Measurements from ENCODE around the gene FMNL1. TPM values are rescaled to one million over a fixed set of nuclear protein-coding genes. Genes with fewer than 3 reads are reported as not detected.

The FMNL1 gene
- total and polyA plus RNA-seq, 10 of the 15 experiments (the other 5 are each of a cell fraction or from before 2014, with no cell fraction given): 3.3 to 108 (median 19.5) TPM

DNA sequence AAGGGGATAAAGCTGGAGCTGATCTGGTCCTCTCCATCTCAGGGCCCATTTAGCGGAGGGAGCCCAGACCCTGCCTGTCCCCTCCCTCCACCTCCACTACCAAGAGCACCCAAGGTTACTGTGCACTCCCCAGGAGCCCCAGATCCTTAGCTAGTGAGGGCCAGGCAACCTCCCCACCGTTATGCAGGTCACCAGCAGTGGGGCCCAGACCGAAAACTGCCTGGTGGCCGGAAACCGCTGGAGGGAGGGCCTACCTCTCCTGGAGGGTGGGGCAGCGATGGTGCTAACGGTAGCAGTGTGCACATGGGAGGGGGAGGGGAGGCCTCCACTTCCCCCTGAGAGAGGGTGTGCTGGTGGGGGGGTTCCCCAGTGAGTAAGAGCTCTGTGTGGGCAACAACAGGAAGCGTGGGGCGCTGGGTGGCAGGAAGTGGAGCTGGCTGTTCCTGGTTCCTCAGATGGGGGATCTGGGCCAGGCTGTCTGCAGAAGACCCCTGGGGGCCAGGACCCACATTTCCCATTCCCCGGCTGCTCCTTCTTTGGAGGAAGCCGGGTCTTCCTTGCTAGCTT, 4.4 kb downstream of the FMNL1 start (continued):
- TF ChIP-seq, protein P1, sequence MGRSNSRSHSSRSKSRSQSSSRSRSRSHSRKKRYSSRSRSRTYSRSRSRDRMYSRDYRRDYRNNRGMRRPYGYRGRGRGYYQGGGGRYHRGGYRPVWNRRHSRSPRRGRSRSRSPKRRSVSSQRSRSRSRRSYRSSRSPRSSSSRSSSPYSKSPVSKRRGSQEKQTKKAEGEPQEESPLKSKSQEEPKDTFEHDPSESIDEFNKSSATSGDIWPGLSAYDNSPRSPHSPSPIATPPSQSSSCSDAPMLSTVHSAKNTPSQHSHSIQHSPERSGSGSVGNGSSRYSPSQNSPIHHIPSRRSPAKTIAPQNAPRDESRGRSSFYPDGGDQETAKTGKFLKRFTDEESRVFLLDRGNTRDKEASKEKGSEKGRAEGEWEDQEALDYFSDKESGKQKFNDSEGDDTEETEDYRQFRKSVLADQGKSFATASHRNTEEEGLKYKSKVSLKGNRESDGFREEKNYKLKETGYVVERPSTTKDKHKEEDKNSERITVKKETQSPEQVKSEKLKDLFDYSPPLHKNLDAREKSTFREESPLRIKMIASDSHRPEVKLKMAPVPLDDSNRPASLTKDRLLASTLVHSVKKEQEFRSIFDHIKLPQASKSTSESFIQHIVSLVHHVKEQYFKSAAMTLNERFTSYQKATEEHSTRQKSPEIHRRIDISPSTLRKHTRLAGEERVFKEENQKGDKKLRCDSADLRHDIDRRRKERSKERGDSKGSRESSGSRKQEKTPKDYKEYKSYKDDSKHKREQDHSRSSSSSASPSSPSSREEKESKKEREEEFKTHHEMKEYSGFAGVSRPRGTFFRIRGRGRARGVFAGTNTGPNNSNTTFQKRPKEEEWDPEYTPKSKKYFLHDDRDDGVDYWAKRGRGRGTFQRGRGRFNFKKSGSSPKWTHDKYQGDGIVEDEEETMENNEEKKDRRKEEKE (IDR thresholded peaks at IDR 0.05): no peak
- no peak for TF ChIP-seq SREBF1 (IDR thresholded peaks at IDR 0.05; ENCODE audit: low read length)
- no peak for TF ChIP-seq ZNF217 (IDR thresholded peaks at IDR 0.05)
- TF ChIP-seq CREB1 (IDR thresholded peaks at IDR 0.05; ENCODE audit: low read depth): no peak
- TF ChIP-seq SREBF2 (IDR thresholded peaks at IDR 0.05; ENCODE audit: low read length): no peak
- TF ChIP-seq, protein P2, sequence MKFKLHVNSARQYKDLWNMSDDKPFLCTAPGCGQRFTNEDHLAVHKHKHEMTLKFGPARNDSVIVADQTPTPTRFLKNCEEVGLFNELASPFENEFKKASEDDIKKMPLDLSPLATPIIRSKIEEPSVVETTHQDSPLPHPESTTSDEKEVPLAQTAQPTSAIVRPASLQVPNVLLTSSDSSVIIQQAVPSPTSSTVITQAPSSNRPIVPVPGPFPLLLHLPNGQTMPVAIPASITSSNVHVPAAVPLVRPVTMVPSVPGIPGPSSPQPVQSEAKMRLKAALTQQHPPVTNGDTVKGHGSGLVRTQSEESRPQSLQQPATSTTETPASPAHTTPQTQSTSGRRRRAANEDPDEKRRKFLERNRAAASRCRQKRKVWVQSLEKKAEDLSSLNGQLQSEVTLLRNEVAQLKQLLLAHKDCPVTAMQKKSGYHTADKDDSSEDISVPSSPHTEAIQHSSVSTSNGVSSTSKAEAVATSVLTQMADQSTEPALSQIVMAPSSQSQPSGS (IDR thresholded peaks at IDR 0.05; ENCODE audit: low read length): no peak
- TF ChIP-seq RAD51 (IDR thresholded peaks at IDR 0.05): no peak
- TF ChIP-seq, protein P3, sequence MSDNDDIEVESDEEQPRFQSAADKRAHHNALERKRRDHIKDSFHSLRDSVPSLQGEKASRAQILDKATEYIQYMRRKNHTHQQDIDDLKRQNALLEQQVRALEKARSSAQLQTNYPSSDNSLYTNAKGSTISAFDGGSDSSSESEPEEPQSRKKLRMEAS (IDR thresholded peaks at IDR 0.05; ENCODE audit: low read depth, low read length): peak; percentile 81
- no peak for TF ChIP-seq SIX5 (IDR thresholded peaks at IDR 0.05; ENCODE audit: low read depth, low read length, severe bottlenecking)
- TF ChIP-seq KDM1A (IDR thresholded peaks at IDR 0.05; ENCODE audit: borderline replicate concordance): no peak
- TF ChIP-seq, protein P4, sequence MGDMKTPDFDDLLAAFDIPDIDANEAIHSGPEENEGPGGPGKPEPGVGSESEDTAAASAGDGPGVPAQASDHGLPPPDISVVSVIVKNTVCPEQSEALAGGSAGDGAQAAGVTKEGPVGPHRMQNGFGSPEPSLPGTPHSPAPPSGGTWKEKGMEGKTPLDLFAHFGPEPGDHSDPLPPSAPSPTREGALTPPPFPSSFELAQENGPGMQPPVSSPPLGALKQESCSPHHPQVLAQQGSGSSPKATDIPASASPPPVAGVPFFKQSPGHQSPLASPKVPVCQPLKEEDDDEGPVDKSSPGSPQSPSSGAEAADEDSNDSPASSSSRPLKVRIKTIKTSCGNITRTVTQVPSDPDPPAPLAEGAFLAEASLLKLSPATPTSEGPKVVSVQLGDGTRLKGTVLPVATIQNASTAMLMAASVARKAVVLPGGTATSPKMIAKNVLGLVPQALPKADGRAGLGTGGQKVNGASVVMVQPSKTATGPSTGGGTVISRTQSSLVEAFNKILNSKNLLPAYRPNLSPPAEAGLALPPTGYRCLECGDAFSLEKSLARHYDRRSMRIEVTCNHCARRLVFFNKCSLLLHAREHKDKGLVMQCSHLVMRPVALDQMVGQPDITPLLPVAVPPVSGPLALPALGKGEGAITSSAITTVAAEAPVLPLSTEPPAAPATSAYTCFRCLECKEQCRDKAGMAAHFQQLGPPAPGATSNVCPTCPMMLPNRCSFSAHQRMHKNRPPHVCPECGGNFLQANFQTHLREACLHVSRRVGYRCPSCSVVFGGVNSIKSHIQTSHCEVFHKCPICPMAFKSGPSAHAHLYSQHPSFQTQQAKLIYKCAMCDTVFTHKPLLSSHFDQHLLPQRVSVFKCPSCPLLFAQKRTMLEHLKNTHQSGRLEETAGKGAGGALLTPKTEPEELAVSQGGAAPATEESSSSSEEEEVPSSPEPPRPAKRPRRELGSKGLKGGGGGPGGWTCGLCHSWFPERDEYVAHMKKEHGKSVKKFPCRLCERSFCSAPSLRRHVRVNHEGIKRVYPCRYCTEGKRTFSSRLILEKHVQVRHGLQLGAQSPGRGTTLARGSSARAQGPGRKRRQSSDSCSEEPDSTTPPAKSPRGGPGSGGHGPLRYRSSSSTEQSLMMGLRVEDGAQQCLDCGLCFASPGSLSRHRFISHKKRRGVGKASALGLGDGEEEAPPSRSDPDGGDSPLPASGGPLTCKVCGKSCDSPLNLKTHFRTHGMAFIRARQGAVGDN (IDR thresholded peaks at IDR 0.05): peak; percentile 77; the same call in 1 of the 2 replicates
- TF ChIP-seq ZSCAN29 (IDR thresholded peaks at IDR 0.05): no peak
- peak; percentile 88; the same call in 1 of the 2 replicates for TF ChIP-seq ZBED1 (IDR thresholded peaks at IDR 0.05; ENCODE audit: borderline replicate concordance)
- TF ChIP-seq, protein P5, sequence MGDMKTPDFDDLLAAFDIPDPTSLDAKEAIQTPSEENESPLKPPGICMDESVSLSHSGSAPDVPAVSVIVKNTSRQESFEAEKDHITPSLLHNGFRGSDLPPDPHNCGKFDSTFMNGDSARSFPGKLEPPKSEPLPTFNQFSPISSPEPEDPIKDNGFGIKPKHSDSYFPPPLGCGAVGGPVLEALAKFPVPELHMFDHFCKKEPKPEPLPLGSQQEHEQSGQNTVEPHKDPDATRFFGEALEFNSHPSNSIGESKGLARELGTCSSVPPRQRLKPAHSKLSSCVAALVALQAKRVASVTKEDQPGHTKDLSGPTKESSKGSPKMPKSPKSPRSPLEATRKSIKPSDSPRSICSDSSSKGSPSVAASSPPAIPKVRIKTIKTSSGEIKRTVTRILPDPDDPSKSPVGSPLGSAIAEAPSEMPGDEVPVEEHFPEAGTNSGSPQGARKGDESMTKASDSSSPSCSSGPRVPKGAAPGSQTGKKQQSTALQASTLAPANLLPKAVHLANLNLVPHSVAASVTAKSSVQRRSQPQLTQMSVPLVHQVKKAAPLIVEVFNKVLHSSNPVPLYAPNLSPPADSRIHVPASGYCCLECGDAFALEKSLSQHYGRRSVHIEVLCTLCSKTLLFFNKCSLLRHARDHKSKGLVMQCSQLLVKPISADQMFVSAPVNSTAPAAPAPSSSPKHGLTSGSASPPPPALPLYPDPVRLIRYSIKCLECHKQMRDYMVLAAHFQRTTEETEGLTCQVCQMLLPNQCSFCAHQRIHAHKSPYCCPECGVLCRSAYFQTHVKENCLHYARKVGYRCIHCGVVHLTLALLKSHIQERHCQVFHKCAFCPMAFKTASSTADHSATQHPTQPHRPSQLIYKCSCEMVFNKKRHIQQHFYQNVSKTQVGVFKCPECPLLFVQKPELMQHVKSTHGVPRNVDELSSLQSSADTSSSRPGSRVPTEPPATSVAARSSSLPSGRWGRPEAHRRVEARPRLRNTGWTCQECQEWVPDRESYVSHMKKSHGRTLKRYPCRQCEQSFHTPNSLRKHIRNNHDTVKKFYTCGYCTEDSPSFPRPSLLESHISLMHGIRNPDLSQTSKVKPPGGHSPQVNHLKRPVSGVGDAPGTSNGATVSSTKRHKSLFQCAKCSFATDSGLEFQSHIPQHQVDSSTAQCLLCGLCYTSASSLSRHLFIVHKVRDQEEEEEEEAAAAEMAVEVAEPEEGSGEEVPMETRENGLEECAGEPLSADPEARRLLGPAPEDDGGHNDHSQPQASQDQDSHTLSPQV (IDR thresholded peaks at IDR 0.05): 0 out of 2 replicates have a peak, but pooled peaks have one; percentile 22
- TF ChIP-seq, protein P6, sequence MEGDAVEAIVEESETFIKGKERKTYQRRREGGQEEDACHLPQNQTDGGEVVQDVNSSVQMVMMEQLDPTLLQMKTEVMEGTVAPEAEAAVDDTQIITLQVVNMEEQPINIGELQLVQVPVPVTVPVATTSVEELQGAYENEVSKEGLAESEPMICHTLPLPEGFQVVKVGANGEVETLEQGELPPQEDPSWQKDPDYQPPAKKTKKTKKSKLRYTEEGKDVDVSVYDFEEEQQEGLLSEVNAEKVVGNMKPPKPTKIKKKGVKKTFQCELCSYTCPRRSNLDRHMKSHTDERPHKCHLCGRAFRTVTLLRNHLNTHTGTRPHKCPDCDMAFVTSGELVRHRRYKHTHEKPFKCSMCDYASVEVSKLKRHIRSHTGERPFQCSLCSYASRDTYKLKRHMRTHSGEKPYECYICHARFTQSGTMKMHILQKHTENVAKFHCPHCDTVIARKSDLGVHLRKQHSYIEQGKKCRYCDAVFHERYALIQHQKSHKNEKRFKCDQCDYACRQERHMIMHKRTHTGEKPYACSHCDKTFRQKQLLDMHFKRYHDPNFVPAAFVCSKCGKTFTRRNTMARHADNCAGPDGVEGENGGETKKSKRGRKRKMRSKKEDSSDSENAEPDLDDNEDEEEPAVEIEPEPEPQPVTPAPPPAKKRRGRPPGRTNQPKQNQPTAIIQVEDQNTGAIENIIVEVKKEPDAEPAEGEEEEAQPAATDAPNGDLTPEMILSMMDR (IDR thresholded peaks at IDR 0.05 in 2 of 3, conservative IDR thresholded peaks at IDR 0.05 in 1 of 3; ENCODE audit: control insufficient read depth in 2 of 3, extremely low read depth in 1 of 3, insufficient read depth in 1 of 3, low read depth in 3 of 3, low read length in 3 of 3): no peak
